Liver (tissue), 9 donors: Measurements from ENCODE around the gene USP5. TPM values are rescaled to one million over a fixed set of nuclear protein-coding genes. Genes with fewer than 3 reads are reported as not detected.

Experiments used
- DNase-seq: peaks from one replicate; pipeline ENCODE4 v3.0.0-alpha.2; 2017; ENCODE audit warnings: low spot score
- H3K27ac ChIP-seq, 2 donors: one replicate each; pipeline ENCODE4 v1.7.0; 2013; ENCODE audit warnings: inconsistent platforms in 2 of 2, low read length in 2 of 2, control low read depth in 1 of 2, low read depth in 1 of 2, mild to moderate bottlenecking in 1 of 2
- H3K27me3 ChIP-seq, 4 donors: one replicate each; pipeline versions ENCODE4 v1.6.1 to v1.7.0; 2013; ENCODE audit warnings: low read length in 3 of 4, inconsistent platforms in 1 of 4, mild to moderate bottlenecking in 1 of 4, moderate library complexity in 1 of 4; ENCODE audit not compliant: control insufficient read depth in 4 of 4, insufficient read depth in 4 of 4
- H3K36me3 ChIP-seq, 4 donors: one replicate each; pipeline versions ENCODE4 v1.6.1 to v1.7.0; 2013; ENCODE audit warnings: low read length in 3 of 4, mild to moderate bottlenecking in 3 of 4, low read depth in 1 of 4, moderate library complexity in 1 of 4; ENCODE audit not compliant: control insufficient read depth in 4 of 4, insufficient read depth in 3 of 4
- H3K4me1 ChIP-seq, 4 donors: one replicate each; pipeline versions ENCODE4 v1.6.1 to v1.7.0; 2013; ENCODE audit warnings: low read length in 3 of 4, mild to moderate bottlenecking in 3 of 4, moderate library complexity in 1 of 4; ENCODE audit not compliant: control insufficient read depth in 4 of 4, insufficient read depth in 4 of 4
- H3K4me3 ChIP-seq, 3 donors: one replicate each; pipeline versions ENCODE4 v1.6.1 to v1.7.0; 2013; ENCODE audit warnings: low read length in 3 of 3, control low read depth in 1 of 3, low read depth in 1 of 3, mild to moderate bottlenecking in 1 of 3
- H3K9ac ChIP-seq, 2 donors: one replicate each; pipeline ENCODE4 v1.7.0; 2013; ENCODE audit warnings: low read length in 2 of 2, mild to moderate bottlenecking in 2 of 2, moderate library complexity in 2 of 2, control low read depth in 1 of 2, low read depth in 1 of 2
- H3K9me3 ChIP-seq, 4 donors: one replicate each; pipeline versions ENCODE4 v1.6.1 to v1.7.0; 2013; ENCODE audit warnings: low read length in 3 of 4; ENCODE audit not compliant: control insufficient read depth in 4 of 4
- CTCF ChIP-seq: fragments of 150-350 bp; IDR thresholded peaks from 2 replicates; pipeline ENCODE4 v1.5.1; 2017; ENCODE audit warnings: improper control_type of control experiment, low read depth, low read length; ENCODE audit not compliant: missing input control
- EGR1 ChIP-seq, 2 donors: IDR thresholded peaks; 2 replicates each; pipeline ENCODE4 v1.6.1; 2016 to 2018; ENCODE audit warnings: antibody characterized with exemption in 2 of 2, low read depth in 2 of 2
- FOXA1 ChIP-seq: IDR thresholded peaks from 2 replicates; pipeline ENCODE4 v1.6.1; 2016; ENCODE audit warnings: antibody characterized with exemption
- FOXA2 ChIP-seq: IDR thresholded peaks from 2 replicates; pipeline ENCODE4 v1.6.1; 2016; ENCODE audit warnings: antibody characterized with exemption
- GABPA ChIP-seq, 2 donors: IDR thresholded peaks in 1 of 2; conservative IDR thresholded peaks in 1 of 2; 2 replicates each; pipeline ENCODE4 v1.6.1; 2016; ENCODE audit warnings: antibody characterized with exemption in 2 of 2, mild to moderate bottlenecking in 1 of 2, moderate library complexity in 1 of 2
- HNF4A ChIP-seq, 2 donors: conservative IDR thresholded peaks; 2 replicates each; pipeline ENCODE4 v1.6.1; 2016; ENCODE audit warnings: antibody characterized with exemption in 2 of 2, mild to moderate bottlenecking in 2 of 2
- HNF4G ChIP-seq: IDR thresholded peaks from 2 replicates; pipeline ENCODE4 v1.6.1; 2016; ENCODE audit warnings: antibody characterized with exemption
- NR2F2 ChIP-seq: IDR thresholded peaks from 2 replicates; pipeline ENCODE4 v1.6.1; 2016; ENCODE audit warnings: antibody characterized with exemption
- RAD21 ChIP-seq, 2 donors: IDR thresholded peaks; 2 replicates each; pipeline ENCODE4 v1.6.1; 2016; ENCODE audit warnings: antibody characterized with exemption in 2 of 2, mild to moderate bottlenecking in 2 of 2
- REST ChIP-seq: IDR thresholded peaks from 2 replicates; pipeline ENCODE4 v1.6.1; 2016; ENCODE audit warnings: antibody characterized with exemption, mild to moderate bottlenecking
- RXRA ChIP-seq, 2 donors: IDR thresholded peaks; 2 replicates each; pipeline ENCODE4 v1.6.1; 2017 to 2018; ENCODE audit warnings: antibody characterized with exemption in 2 of 2, mild to moderate bottlenecking in 1 of 2
- SP1 ChIP-seq: IDR thresholded peaks from 2 replicates; pipeline ENCODE4 v1.6.1; 2018; ENCODE audit warnings: antibody characterized with exemption, mild to moderate bottlenecking
- TAF1 ChIP-seq: conservative IDR thresholded peaks from 2 replicates; pipeline ENCODE4 v1.6.1; 2016; ENCODE audit warnings: antibody characterized with exemption, mild to moderate bottlenecking
- YY1 ChIP-seq: IDR thresholded peaks from 2 replicates; pipeline ENCODE4 v1.6.1; 2016; ENCODE audit warnings: antibody characterized with exemption, mild to moderate bottlenecking
- WGBS: extraction: QIAGEN DNeasy Blood & Tissue Kit; methylation state at CpG from one replicate; pipeline ENCODE4 v1.1.7; 2013; 5-methylcytosine and 5-hydroxymethylcytosine counted together
- polyA plus RNA-seq, 2 donors: library from polyadenylated mRNA; stranded (reverse) in 1 of 2; unstranded in 1 of 2; fragments of 200-250 nt in 1 of 2; fragments of >200 nt in 1 of 2; fragmentation: Nextera tagmentation in 1 of 2; extraction: Ambion mirVana in 1 of 2; gene quantifications; one replicate each; pipeline versions ENCODE4 v1.2.1 to v1.2.3, GENCODE V29; 2013 to 2015
- total RNA-seq, 2 donors: library from RNA; depleted of rRNA; stranded (reverse); fragments of >200 nt; gene quantifications; one replicate each; pipeline ENCODE4 v1.2.3, GENCODE V29; 2014
- TF ChIP-seq, protein P1 (sequence below): IDR thresholded peaks from 2 replicates; pipeline ENCODE4 v1.6.1; 2016; ENCODE audit warnings: antibody characterized with exemption
- TF ChIP-seq, protein P2 (sequence below): IDR thresholded peaks from 2 replicates; pipeline ENCODE4 v1.6.1; 2016; ENCODE audit warnings: antibody characterized with exemption
- donor health status: healthy.
- donor health status: healthy.
- donor health status: healthy.
- donor health status: healthy.
- donor health status: healthy.

The USP5 gene
- total and polyA plus RNA-seq, 4 donors = 15.2 to 41.0 (median 35.7) TPM

DNA sequence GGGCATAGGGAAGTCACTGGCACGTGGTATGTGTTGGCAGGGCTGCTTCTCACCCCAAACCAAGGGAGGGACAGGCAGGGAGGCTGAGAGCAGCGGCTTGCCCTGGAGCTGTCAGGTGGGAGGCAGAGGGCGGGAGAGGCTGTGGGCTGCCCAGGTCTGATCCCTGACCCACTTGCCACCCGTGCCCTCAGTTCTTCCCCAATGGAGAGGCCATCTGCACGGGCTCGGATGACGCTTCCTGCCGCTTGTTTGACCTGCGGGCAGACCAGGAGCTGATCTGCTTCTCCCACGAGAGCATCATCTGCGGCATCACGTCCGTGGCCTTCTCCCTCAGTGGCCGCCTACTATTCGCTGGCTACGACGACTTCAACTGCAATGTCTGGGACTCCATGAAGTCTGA is 6.6 kb upstream of the USP5 start:
- no peaks in the 10 kb centered on the region for H3K9me3 ChIP-seq
- H3K9ac ChIP-seq = no peak overlapping the region
- H3K36me3 ChIP-seq = no peaks in the 10 kb centered on the region

DNA sequence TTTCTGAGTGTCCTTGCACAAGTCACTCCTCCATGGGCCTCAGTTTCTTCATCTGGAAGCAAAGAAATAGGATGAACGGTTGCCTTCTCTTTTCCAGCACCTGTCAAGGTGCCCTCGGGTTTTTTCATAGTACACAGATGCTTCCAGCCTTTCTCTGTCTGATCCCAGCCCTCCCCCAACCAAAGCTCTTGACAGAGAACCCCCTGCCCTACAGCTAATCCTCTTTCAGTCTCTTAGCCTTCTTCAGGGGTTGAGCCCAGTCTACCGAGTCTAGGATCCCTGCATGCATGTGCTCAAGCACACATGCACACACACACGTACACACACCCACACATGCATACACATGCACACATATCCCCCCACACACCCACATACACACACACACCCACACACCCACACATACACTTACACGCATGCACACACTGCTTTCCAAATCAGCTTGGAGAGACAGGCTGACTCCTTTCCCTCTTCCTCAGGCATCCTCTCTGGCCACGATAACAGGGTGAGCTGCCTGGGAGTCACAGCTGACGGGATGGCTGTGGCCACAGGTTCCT is 5.6 kb upstream of the USP5 start:
- no peak overlapping the region for H3K27ac ChIP-seq
- TF ChIP-seq, protein P1, sequence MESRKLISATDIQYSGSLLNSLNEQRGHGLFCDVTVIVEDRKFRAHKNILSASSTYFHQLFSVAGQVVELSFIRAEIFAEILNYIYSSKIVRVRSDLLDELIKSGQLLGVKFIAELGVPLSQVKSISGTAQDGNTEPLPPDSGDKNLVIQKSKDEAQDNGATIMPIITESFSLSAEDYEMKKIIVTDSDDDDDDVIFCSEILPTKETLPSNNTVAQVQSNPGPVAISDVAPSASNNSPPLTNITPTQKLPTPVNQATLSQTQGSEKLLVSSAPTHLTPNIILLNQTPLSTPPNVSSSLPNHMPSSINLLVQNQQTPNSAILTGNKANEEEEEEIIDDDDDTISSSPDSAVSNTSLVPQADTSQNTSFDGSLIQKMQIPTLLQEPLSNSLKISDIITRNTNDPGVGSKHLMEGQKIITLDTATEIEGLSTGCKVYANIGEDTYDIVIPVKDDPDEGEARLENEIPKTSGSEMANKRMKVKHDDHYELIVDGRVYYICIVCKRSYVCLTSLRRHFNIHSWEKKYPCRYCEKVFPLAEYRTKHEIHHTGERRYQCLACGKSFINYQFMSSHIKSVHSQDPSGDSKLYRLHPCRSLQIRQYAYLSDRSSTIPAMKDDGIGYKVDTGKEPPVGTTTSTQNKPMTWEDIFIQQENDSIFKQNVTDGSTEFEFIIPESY = no peak
- TF ChIP-seq RAD21 (IDR thresholded peaks at IDR 0.05) (no peak), EGR1 (IDR thresholded peaks at IDR 0.05; ENCODE audit: low read depth in 2 of 2) (no peak), CTCF (no peak), RXRA (IDR thresholded peaks at IDR 0.05) (no peak), TAF1 (no peak), FOXA1 (no peak), FOXA2 (no peak), SP1 (no peak), NR2F2 (no peak), HNF4G (no peak), GABPA (IDR thresholded peaks at IDR 0.05 in 1 of 2, conservative IDR thresholded peaks at IDR 0.05 in 1 of 2) (no peak), HNF4A (conservative IDR thresholded peaks at IDR 0.05) (no peak), YY1 (no peak)
- TF ChIP-seq, protein P2, sequence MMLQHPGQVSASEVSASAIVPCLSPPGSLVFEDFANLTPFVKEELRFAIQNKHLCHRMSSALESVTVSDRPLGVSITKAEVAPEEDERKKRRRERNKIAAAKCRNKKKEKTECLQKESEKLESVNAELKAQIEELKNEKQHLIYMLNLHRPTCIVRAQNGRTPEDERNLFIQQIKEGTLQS = no peak
- no peaks in the 10 kb centered on the region for H3K9me3 ChIP-seq
- H3K9ac ChIP-seq = no peak overlapping the region
- H3K4me3 ChIP-seq = no peak overlapping the region
- DNase-seq = no peak
- peaks cover 0 to 7% (median 3%) of the 10 kb centered on the region in 4 donors for H3K4me1 ChIP-seq
- H3K27me3 ChIP-seq = no peaks in the 10 kb centered on the region
- H3K36me3 ChIP-seq = no peaks in the 10 kb centered on the region
- WGBS = 91% methylated on average over 7 of the region's 7 CpGs

More for the DNA sequence above, 6.6 kb upstream of the USP5 start:
- Histone ChIP-seq H3K4me3 (no peak overlapping the region), H3K27ac (no peak overlapping the region), H3K27me3 (no peaks in the 10 kb centered on the region), H3K4me1 (no peaks in the 10 kb centered on the region)
- TF ChIP-seq NR2F2 = no peak
- TF ChIP-seq REST = no peak
- no peak for DNase-seq
- WGBS = 96% methylated on average over 17 of the region's 17 CpGs
